ENCODE results near the gene SAMD10.

- TF ChIP-seq POLR2AphosphoS5 (IDR thresholded peaks at IDR 0.05; ENCODE audit: borderline replicate concordance, low read depth, low read length) (no peak), EZH2 (IDR thresholded peaks at IDR 0.05) (no peak)
These were observed 22.2 kb upstream of the SAMD10 start for GRCh38 chr20:64001607-64002011.

All from SK-N-MC (cell line).